Loucy (cell line): ENCODE measurements around the gene UBL4B.

Experiments used
- EZH2phosphoT487 ChIP-seq: fragments of 200-600 bp; IDR thresholded peaks from 2 replicates; pipeline ENCODE4 v1.6.1; 2018; ENCODE audit warnings: antibody characterized with exemption, mild to moderate bottlenecking, moderate library complexity, borderline replicate concordance
- TF ChIP-seq, protein P1 (sequence below): fragments of 200-600 bp; sonication (generic); conservative IDR thresholded peaks from 2 replicates; pipeline ENCODE4 v1.5.1; 2014; ENCODE audit warnings: mild to moderate bottlenecking, antibody characterized with exemption, low read length

- TF ChIP-seq, protein P1, sequence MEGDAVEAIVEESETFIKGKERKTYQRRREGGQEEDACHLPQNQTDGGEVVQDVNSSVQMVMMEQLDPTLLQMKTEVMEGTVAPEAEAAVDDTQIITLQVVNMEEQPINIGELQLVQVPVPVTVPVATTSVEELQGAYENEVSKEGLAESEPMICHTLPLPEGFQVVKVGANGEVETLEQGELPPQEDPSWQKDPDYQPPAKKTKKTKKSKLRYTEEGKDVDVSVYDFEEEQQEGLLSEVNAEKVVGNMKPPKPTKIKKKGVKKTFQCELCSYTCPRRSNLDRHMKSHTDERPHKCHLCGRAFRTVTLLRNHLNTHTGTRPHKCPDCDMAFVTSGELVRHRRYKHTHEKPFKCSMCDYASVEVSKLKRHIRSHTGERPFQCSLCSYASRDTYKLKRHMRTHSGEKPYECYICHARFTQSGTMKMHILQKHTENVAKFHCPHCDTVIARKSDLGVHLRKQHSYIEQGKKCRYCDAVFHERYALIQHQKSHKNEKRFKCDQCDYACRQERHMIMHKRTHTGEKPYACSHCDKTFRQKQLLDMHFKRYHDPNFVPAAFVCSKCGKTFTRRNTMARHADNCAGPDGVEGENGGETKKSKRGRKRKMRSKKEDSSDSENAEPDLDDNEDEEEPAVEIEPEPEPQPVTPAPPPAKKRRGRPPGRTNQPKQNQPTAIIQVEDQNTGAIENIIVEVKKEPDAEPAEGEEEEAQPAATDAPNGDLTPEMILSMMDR: no peak
- TF ChIP-seq EZH2phosphoT487: no peak
Observed at GRCh38 chr1:110135246-110135645, 23.0 kb downstream of the UBL4B start.
